HL-60 (cell line): ENCODE measurements around the gene RELT.

Experiments
- CTCF ChIP-seq: IDR thresholded peaks from one replicate; pipeline ENCODE4 v1.5.1; 2011; ENCODE audit warnings: low read length, control low read depth, inconsistent platforms; ENCODE audit not compliant: insufficient read depth
- GABPA ChIP-seq: IDR thresholded peaks from 2 replicates; pipeline ENCODE4 v1.6.1; 2012; ENCODE audit warnings: low read depth
- REST ChIP-seq: IDR thresholded peaks from 2 replicates; pipeline ENCODE4 v1.6.1; 2012; ENCODE audit warnings: low read depth; ENCODE audit not compliant: insufficient replicate concordance

- TF ChIP-seq CTCF (no peak), REST (no peak), GABPA (no peak)
Observed at GRCh38 chr11:73349633-73350032, 26.6 kb upstream of the RELT start.
